GM10266 (cell line): ENCODE results near the gene C1orf115.

Source experiments
- DNase-seq: peaks from one replicate; pipeline ENCODE4 v3.0.0; 2012; ENCODE audit errors: extremely low spot score
- CTCF ChIP-seq: IDR thresholded peaks from 2 replicates; pipeline ENCODE4 v1.5.1; 2012; ENCODE audit warnings: mild to moderate bottlenecking, low read depth; ENCODE audit not compliant: control insufficient read depth, insufficient read depth; ENCODE audit errors: missing control alignments

C1orf115 gene

DNA sequence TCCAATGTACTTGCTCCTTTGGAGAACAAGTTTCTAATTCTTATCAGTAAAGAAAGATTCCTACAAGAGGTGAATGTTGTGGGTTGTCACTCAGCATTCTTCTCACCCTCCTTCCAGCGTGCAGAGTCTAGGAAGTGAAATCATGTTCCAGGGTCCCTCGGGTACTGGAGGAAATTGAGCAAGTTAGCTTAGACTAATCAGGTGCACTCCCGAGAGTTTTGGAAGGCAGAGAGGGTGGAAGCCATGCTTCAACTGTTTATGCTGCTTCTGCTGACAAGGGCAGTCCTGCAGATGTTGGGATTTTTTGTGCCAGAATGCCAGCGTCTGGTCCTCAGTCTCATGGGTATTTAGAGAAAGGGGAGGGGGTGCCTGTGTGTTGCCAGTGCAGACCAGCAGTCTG, 5.3 kb upstream of the C1orf115 start:
- no peak for TF ChIP-seq CTCF
- DNase-seq: no peak

- DNase-seq: no peak
Observed at GRCh38 chr1:220685879-220686278, 4.3 kb upstream of the C1orf115 start.

DNA sequence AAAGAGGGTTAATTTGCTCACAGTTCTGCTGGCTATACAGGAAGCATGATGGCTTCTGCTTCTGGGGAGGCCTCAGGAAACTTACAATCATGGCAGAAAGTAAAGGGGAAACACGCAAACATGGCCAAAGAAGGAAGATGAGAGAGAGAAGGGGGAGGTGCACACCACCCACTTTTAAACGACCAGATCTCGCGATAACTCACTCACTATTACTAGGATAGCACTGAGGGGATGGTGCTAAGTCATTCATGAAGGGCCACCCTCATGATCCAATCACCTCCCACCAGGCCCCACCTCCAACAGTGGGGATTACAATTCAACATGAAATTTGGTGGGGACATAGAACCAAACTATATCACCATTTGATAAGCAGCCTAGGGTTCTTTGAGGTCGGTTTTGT, 2.4 kb upstream of the C1orf115 start:
- TF ChIP-seq CTCF: no peak
- DNase-seq: no peak

More at GRCh38 chr1:220685879-220686278, 4.3 kb upstream of the C1orf115 start:
- TF ChIP-seq CTCF: no peak

GRCh38 chr1:220689666-220690065, 497 bp upstream of the C1orf115 start:
- no peak for DNase-seq
- no peak for TF ChIP-seq CTCF

- TF ChIP-seq CTCF: no peak
- no peak for DNase-seq
Observed at GRCh38 chr1:220691053-220691684, 1.0 kb downstream of the C1orf115 start.

DNA sequence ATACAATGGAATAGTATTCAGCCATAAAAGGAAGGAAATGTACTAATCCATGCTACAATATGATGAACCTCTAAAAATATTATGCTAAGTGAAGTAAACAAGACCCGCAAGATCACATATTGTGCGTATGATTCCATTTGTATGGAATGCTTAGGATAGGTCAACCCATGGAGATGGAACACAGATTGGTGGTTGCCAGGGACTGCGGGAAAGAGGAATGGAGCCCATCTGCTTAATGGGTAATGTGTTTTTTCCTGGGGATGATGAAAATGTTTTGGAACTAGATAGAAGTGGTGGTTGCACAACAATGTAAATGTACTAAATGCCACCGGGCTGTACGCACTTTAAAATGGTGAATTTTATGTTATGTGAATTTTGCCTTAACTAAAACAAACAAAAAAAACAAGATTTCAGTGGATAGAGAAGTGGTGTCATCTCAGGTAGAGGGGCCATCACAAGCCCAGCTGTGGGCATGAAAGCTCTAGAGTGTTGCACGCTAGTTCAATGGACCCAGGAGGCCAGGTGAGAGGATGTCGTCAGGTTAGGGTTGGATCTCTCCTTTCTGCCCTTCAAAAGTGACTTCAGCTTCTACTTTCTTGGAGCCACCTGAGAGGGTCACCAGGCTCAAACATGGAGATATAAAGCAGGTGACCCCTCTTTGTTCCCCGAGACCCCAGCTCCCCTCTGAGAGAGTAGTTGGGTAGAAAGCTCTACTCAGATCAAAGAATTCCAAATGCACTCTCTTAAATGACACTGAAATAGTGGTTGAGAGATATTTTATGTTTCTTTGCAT, 2.5 kb downstream of the C1orf115 start:
- DNase-seq: no peak

More for the DNA sequence above, 2.5 kb downstream of the C1orf115 start:
- TF ChIP-seq CTCF: no peak
